Activated B cell treated with CpG ODN at 0.5 μM for 24 hours (primary cell): Measurements from ENCODE around the gene LAMC3. TPM values are rescaled to one million over a fixed set of nuclear protein-coding genes. Genes with fewer than 3 reads are reported as not detected.

ENCODE experiments used
- ATAC-seq: fragments of 200-7000 bp; cut with Tn5 transposase; one replicate; pipeline ENCODE4 v1.10.0; 2021; ENCODE audit warnings: low read depth, mild to moderate bottlenecking, moderate library complexity
- CTCF ChIA-PET: fragments of 350-600 bp; sonication (Branson Sonifier 250); formaldehyde crosslinking; loops from one replicate; lab custom pipeline; 2021; ENCODE audit warnings: antibody characterized with exemption; lab: Charles Lee
- POLR2A ChIA-PET: fragments of 350-600 bp; sonication (Branson Sonifier 250); formaldehyde crosslinking; loops from one replicate; lab custom pipeline; 2021; ENCODE audit warnings: antibody characterized with exemption; lab: Charles Lee
- DNase-seq: peaks from one replicate; pipeline ENCODE4 v3.0.0; 2022
- H3K27ac Mint-ChIP-seq: one replicate; pipeline ENCODE4 v1.8.0; 2020; ENCODE audit warnings: mixed read lengths
- H3K27me3 Mint-ChIP-seq: one replicate; pipeline ENCODE4 v1.8.0; 2021; ENCODE audit warnings: mixed read lengths
- H3K36me3 Mint-ChIP-seq: one replicate; pipeline ENCODE4 v1.8.0; 2021; ENCODE audit warnings: low read depth, mixed read lengths
- H3K4me1 Mint-ChIP-seq: one replicate; pipeline ENCODE4 v1.8.0; 2021; ENCODE audit warnings: mixed read lengths
- H3K4me3 Mint-ChIP-seq: one replicate; pipeline ENCODE4 v1.8.0; 2020; ENCODE audit warnings: mild to moderate bottlenecking, mixed read lengths
- H3K9me3 Mint-ChIP-seq: one replicate; pipeline ENCODE4 v1.8.0; 2020; ENCODE audit warnings: mixed read lengths
- intact Hi-C: fragments of 100-400 bp; cut with micrococcal nuclease; formaldehyde crosslinking; loops from one replicate; pipeline ENCODE4 v1.15.1; 2024
- total RNA-seq: library from RNA; stranded (reverse); gene quantifications from 2 replicates; pipeline ENCODE4 v1.2.3, GENCODE V29; 2022
- TF ChIP-seq, protein P1 (sequence below): fragments of 200-600 bp; IDR thresholded peaks from one replicate; pipeline ENCODE4 v1.8.0; 2022; ENCODE audit warnings: antibody characterized with exemption, mild to moderate bottlenecking

The LAMC3 gene
- total RNA-seq, 1 donor from 2014 or later: not detected

DNA sequence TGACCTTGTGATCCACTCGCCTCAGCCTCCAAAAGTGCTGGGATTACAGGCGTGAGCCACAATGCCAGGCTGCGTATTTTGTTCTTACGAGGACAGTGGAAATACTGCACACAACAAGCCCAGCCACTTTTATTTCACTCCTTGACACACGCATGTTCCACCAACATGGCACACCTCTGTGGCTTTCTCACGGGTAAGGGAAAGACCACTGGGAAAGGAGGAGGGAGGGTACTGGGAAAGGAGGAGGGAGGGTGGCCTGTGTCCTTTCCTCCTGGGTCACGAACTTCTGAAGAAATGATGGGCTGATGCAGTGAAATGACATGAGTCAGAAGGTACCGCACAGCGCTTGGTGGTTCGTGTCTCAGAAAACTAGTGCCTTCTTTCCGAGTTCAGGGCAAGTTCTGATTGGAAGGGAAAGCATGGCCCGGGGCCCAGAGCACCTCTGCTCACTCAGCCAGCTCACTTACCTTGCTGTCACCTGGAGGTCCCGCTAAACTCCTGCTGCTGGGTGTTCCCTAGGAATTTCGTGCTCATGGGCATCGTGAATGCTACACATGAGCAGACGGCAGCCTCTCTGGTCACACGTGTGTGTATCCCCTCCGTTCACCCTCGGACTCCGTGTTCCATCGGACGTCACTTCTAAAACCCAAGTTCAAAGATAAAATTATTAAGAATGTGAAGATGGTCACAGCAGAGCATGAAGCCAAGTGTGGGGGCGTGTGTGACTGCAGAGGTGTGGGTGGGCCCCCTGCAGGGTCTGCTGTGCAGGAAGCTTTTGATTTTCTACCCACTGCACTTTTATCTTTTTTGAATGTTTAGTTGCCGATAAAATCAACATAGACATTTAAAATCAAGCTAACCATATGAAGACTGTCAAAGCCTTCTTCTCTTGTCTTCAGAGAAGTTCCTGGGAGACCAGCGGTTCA, 42.9 kb downstream of the LAMC3 start:
- ChIA-PET POLR2A (no interaction called here), CTCF (interaction anchor here (1.1 to 1.2 kb wide), 2 partner anchors 8 to 185 kb away, joined by 3 to 4 read pairs; no protein-coding TSS in a partner anchor)
- intact Hi-C loops: no loop called here
- Mint-ChIP-seq H3K36me3 (no peaks in the 10 kb centered on the region), H3K4me3 (no peak overlapping the region), H3K4me1 (peaks cover under 1% of the 10 kb centered on the region), H3K9me3 (no peaks in the 10 kb centered on the region), H3K27ac (no peak overlapping the region), H3K27me3 (peaks cover 4% of the 10 kb centered on the region)
- TF ChIP-seq, protein P1, sequence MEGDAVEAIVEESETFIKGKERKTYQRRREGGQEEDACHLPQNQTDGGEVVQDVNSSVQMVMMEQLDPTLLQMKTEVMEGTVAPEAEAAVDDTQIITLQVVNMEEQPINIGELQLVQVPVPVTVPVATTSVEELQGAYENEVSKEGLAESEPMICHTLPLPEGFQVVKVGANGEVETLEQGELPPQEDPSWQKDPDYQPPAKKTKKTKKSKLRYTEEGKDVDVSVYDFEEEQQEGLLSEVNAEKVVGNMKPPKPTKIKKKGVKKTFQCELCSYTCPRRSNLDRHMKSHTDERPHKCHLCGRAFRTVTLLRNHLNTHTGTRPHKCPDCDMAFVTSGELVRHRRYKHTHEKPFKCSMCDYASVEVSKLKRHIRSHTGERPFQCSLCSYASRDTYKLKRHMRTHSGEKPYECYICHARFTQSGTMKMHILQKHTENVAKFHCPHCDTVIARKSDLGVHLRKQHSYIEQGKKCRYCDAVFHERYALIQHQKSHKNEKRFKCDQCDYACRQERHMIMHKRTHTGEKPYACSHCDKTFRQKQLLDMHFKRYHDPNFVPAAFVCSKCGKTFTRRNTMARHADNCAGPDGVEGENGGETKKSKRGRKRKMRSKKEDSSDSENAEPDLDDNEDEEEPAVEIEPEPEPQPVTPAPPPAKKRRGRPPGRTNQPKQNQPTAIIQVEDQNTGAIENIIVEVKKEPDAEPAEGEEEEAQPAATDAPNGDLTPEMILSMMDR: no peak
- DNase-seq (no peak), ATAC-seq (no peak)

DNA sequence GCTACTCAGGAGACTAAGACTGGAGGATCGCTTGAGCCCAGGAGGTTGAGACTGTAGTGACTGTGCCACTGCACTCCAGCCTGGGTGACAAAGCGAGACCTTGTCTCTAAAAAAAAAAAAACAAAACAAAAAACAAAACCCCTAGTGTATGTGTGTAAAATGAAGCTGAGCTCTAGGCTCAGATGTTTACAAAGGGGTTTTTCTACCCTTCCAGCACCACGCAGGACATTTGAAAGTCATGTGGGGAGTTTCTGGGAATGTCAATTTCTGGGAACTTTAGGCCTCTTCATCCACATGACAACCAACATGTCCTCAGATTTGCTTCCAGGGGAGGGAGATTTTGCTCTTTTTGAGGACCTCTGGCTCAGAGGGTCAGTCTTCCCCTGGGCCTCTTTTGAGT, 44.9 kb downstream of the LAMC3 start:
- POLR2A ChIA-PET: no interaction called here
- Mint-ChIP-seq H3K9me3 (no peaks in the 10 kb centered on the region), H3K36me3 (no peaks in the 10 kb centered on the region), H3K4me3 (no peak overlapping the region), H3K27me3 (peaks cover 4% of the 10 kb centered on the region), H3K27ac (no peak overlapping the region), H3K4me1 (no peaks in the 10 kb centered on the region)
- intact Hi-C loops: no loop called here
- ATAC-seq (no peak), DNase-seq (no peak)
- TF ChIP-seq, protein P1: no peak
- CTCF ChIA-PET: interaction anchor here (1.1 kb wide), 1 partner anchor 184 kb away, joined by 5 read pairs; no protein-coding TSS in a partner anchor

DNA sequence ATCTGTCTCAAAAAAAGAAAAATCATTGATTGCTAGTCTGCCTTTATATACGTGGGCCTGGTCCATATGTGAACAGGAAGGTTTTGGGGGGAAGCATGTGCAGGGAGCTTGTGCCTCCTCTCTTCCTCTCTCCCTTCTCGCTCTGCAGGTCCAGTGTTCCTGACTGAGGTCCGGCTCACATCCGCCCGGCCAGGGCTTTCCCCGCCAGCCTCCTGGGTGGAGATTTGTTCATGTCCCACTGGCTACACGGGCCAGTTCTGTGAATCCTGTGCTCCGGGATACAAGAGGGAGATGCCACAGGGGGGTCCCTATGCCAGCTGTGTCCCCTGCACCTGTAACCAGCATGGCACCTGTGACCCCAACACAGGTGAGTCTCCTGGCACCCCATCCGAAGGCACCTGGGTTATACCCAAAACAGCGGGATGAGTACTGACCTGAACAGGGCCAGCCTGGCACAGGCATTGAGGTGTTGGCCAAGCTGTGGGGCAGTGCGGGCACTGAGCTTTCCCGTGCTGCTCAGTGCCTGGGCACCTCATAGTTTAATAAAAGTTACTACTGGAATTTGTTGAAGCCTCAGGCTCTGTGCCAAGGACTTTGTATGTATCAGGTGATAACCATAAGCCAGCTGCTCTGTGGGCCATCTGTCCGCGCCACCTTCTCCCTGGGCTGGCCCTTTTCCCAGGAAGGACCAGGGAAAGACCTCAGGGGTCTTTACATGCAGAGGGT, 48.0 kb downstream of the LAMC3 start:
- ATAC-seq (no peak), DNase-seq (no peak)
- Mint-ChIP-seq H3K27ac (no peak overlapping the region), H3K4me1 (no peaks in the 10 kb centered on the region), H3K27me3 (no peaks in the 10 kb centered on the region), H3K36me3 (no peaks in the 10 kb centered on the region), H3K4me3 (no peak overlapping the region), H3K9me3 (no peaks in the 10 kb centered on the region)
- intact Hi-C loops: no loop called here
- TF ChIP-seq, protein P1: no peak
- ChIA-PET CTCF (interaction anchor here (0.7 to 3.6 kb wide), 7 partner anchors 9 to 280 kb away, joined by 3 to 20 read pairs (median 4); no protein-coding TSS in a partner anchor), POLR2A (interaction anchor here (1.3 kb wide), 1 partner anchor 68 kb away, joined by 6 read pairs; the partner anchor contains the start of gene NUP214)

DNA sequence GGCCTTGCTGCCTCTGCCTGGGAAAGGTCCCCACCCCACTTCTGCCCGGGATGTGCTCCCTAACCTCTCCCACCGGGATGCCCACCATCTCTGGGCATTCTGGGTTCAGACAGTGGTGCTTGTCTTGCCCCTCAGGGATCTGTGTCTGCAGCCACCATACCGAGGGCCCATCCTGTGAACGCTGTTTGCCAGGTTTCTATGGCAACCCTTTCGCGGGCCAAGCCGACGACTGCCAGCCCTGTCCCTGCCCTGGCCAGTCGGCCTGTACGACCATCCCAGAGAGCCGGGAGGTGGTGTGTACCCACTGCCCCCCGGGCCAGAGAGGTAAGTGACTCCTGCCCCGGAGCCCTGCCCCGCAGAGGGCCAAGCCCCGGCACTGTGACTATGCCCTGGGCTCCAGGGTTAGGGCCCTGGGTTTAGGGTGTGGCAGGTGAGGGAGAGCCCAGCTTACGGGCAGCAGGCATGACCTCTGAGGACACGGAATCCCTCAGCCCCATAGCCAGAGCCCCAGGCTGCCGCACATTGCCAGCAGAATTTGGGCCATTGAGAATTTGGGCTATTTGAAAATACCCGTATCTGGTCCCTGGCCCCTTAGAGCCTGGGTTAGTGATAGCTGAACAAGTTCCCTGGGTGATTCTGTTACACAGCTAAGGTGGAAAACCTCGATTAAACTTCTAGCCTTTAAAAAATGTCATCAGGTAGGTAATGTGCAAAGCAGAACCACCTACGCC, 52.1 kb downstream of the LAMC3 start:
- no peak overlapping the region for H3K4me3 Mint-ChIP-seq
- H3K27ac Mint-ChIP-seq: no peak overlapping the region
- intact Hi-C loops: no loop called here
- POLR2A ChIA-PET: no interaction called here
- CTCF ChIA-PET: interaction anchor here (1.2 kb wide), 1 partner anchor 275 kb away, joined by 4 read pairs; no protein-coding TSS in a partner anchor
- ATAC-seq: no peak
- H3K9me3 Mint-ChIP-seq: no peaks in the 10 kb centered on the region
- no peak for DNase-seq
- TF ChIP-seq, protein P1: no peak
- no peaks in the 10 kb centered on the region for H3K27me3 Mint-ChIP-seq
- H3K4me1 Mint-ChIP-seq: no peaks in the 10 kb centered on the region
- H3K36me3 Mint-ChIP-seq: no peaks in the 10 kb centered on the region
